PC-3 (cell line): ENCODE data around the gene CFAP46. TPM values are rescaled to one million over a fixed set of nuclear protein-coding genes. Genes with fewer than 3 reads are reported as not detected.

Experiments
- ATAC-seq: fragments of 200-7000 bp; cut with Tn5 transposase; 2 replicates; pipeline ENCODE4 v1.9.1; 2020; ENCODE audit warnings: mild to moderate bottlenecking, moderate library complexity
- BruUV-seq: library from RNA; stranded (reverse); fragments of 400-500 nt; replicated peaks from 2 replicates; lab custom pipeline; 2021; lab: Mats Ljungman, UMichigan
- CTCF ChIA-PET: fragments of 300-600 bp; sonication (Branson Sonifier 250); formaldehyde crosslinking; loops from one replicate; lab custom pipeline; 2022; ENCODE audit warnings: antibody characterized with exemption; lab: Charles Lee
- POLR2A ChIA-PET: fragments of 300-600 bp; sonication (Branson Sonifier 250); formaldehyde crosslinking; loops from one replicate; lab custom pipeline; 2022; ENCODE audit warnings: antibody characterized with exemption; ENCODE audit not compliant: unreplicated experiment; lab: Charles Lee
- DNase-seq: peaks from one replicate; pipeline ENCODE4 v3.0.0-alpha.2; 2015
- H2AFZ ChIP-seq: fragments of 300-600 bp; sonication (generic); 2 replicates; pipeline ENCODE4 v1.6.0; 2016; ENCODE audit warnings: antibody characterized with exemption, low read length
- H3F3A ChIP-seq: fragments of 300-600 bp; sonication (generic); one replicate; pipeline ENCODE4 v1.6.0; 2017; ENCODE audit warnings: antibody characterized with exemption, low read length, control low read depth, mild to moderate bottlenecking; ENCODE audit not compliant: unreplicated experiment
- H3K27ac ChIP-seq: fragments of 300-600 bp; sonication (generic); 2 replicates; pipeline ENCODE4 v1.5.1; 2016; ENCODE audit warnings: mild to moderate bottlenecking, low read length
- H3K27me3 ChIP-seq: fragments of 300-600 bp; sonication (generic); 2 replicates; pipeline ENCODE4 v1.6.1; 2016; ENCODE audit warnings: low read length, mixed read lengths
- H3K36me3 ChIP-seq: fragments of 300-600 bp; sonication (generic); 2 replicates; pipeline ENCODE4 v1.6.1; 2016; ENCODE audit warnings: low read depth, mixed run types, low read length, mixed read lengths
- H3K4me1 ChIP-seq: fragments of 300-600 bp; sonication (generic); 2 replicates; pipeline ENCODE4 v1.5.1; 2016; ENCODE audit warnings: low read length; ENCODE audit not compliant: insufficient read depth
- H3K4me2 ChIP-seq: fragments of 300-600 bp; sonication (generic); 2 replicates; pipeline ENCODE4 v1.6.0; 2016; ENCODE audit warnings: low read length
- H3K4me3 ChIP-seq: fragments of 300-600 bp; sonication (generic); 2 replicates; pipeline ENCODE4 v1.5.1; 2016; ENCODE audit warnings: mild to moderate bottlenecking, low read length, mixed read lengths
- H3K79me2 ChIP-seq: fragments of 300-600 bp; sonication (generic); 2 replicates; pipeline ENCODE4 v1.6.1; 2017; ENCODE audit warnings: low read length, mixed read lengths
- H3K9ac ChIP-seq: fragments of 300-600 bp; sonication (generic); 2 replicates; pipeline ENCODE4 v1.6.0; 2016; ENCODE audit warnings: mild to moderate bottlenecking, low read length
- H3K9me2 ChIP-seq: fragments of 300-600 bp; sonication (generic); replicated peaks from 2 replicates; pipeline ENCODE4 v1.6.1; 2016; ENCODE audit warnings: mixed run types, low read length, mixed read lengths
- H3K9me3 ChIP-seq: fragments of 300-600 bp; sonication (generic); 2 replicates; pipeline ENCODE4 v1.6.1; 2016; ENCODE audit warnings: low read length, mixed read lengths
- H4K20me1 ChIP-seq: fragments of 300-600 bp; sonication (generic); 2 replicates; pipeline ENCODE4 v1.6.1; 2016; ENCODE audit warnings: low read length, mixed read lengths
- CTCF ChIP-seq: fragments of 300-600 bp; sonication (generic); conservative IDR thresholded peaks from 2 replicates; pipeline ENCODE4 v1.5.1; 2017; ENCODE audit warnings: antibody characterized with exemption, low read depth, mild to moderate bottlenecking, low read length
- EZH2 ChIP-seq: fragments of 300-600 bp; sonication (generic); IDR thresholded peaks from one replicate; pipeline ENCODE4 v1.6.1; 2017; ENCODE audit warnings: antibody characterized with exemption, mild to moderate bottlenecking, low read length; ENCODE audit not compliant: unreplicated experiment
- EZH2phosphoT487 ChIP-seq: fragments of 300-600 bp; sonication (generic); IDR thresholded peaks from 2 replicates; pipeline ENCODE4 v1.6.1; 2018; ENCODE audit warnings: mild to moderate bottlenecking, antibody characterized with exemption, low read length, borderline replicate concordance
- intact Hi-C: fragments of 100-400 bp; cut with micrococcal nuclease; formaldehyde crosslinking; loops from 2 replicates; pipeline ENCODE4 v1.9.0; 2023
- total RNA-seq: library from RNA; depleted of rRNA; stranded (reverse); fragments of >200 nt; gene quantifications from 2 replicates; pipeline ENCODE4 v1.2.3, GENCODE V29; 2014

Gene CFAP46
- total RNA-seq, 1 experiment from 2014 or later, result 0.04 TPM

GRCh38 chr10:132916956-132917666 is 25.3 kb downstream of the CFAP46 start:
- BruUV-seq, result no TSS peak
- Histone ChIP-seq H4K20me1 (no peaks in the 10 kb centered on the region), H3K9me2 (no peaks in the 10 kb centered on the region), H3K9me3 (no peaks in the 10 kb centered on the region), H3K4me3 (no peak overlapping the region), H3K36me3 (no peaks in the 10 kb centered on the region), H3K9ac (no peak overlapping the region), H3F3A (no peaks in the 10 kb centered on the region), H2AFZ (no peak overlapping the region), H3K27ac (no peak overlapping the region), H3K79me2 (no peaks in the 10 kb centered on the region), H3K27me3 (no peaks in the 10 kb centered on the region), H3K4me1 (no peaks in the 10 kb centered on the region), H3K4me2 (no peak overlapping the region)
- ChIA-PET CTCF (no interaction called here), POLR2A (no interaction called here)
- no peak for ATAC-seq
- no peak for TF ChIP-seq CTCF
- no peak for DNase-seq
- intact Hi-C loops, result no loop called here

GRCh38 chr10:132916421-132916841 is 25.9 kb downstream of the CFAP46 start:
- Histone ChIP-seq H4K20me1 (no peaks in the 10 kb centered on the region), H3F3A (no peaks in the 10 kb centered on the region), H3K4me2 (no peak overlapping the region), H3K4me1 (no peaks in the 10 kb centered on the region), H3K27me3 (no peaks in the 10 kb centered on the region), H3K9ac (no peak overlapping the region), H3K4me3 (no peak overlapping the region), H3K79me2 (no peaks in the 10 kb centered on the region), H3K9me2 (no peaks in the 10 kb centered on the region), H3K9me3 (no peaks in the 10 kb centered on the region), H3K27ac (no peak overlapping the region), H2AFZ (no peak overlapping the region), H3K36me3 (no peaks in the 10 kb centered on the region)
- ATAC-seq (no peak), DNase-seq (no peak)
- ChIA-PET CTCF (no interaction called here), POLR2A (no interaction called here)
- intact Hi-C loops, result no loop called here
- no TSS peak for BruUV-seq
- TF ChIP-seq EZH2phosphoT487 (no peak), EZH2 (no peak), CTCF (no peak)

GRCh38 chr10:132915411-132915810 is 27.0 kb downstream of the CFAP46 start:
- intact Hi-C loops, result no loop called here
- TF ChIP-seq EZH2, result no peak
- Histone ChIP-seq H3K36me3 (no peaks in the 10 kb centered on the region), H3F3A (no peaks in the 10 kb centered on the region), H3K4me1 (no peaks in the 10 kb centered on the region), H3K4me2 (no peak overlapping the region), H3K4me3 (no peak overlapping the region), H3K9me2 (no peaks in the 10 kb centered on the region), H3K9me3 (no peaks in the 10 kb centered on the region), H3K27me3 (no peaks in the 10 kb centered on the region), H4K20me1 (no peaks in the 10 kb centered on the region), H3K27ac (no peak overlapping the region), H2AFZ (no peak overlapping the region), H3K9ac (no peak overlapping the region), H3K79me2 (no peaks in the 10 kb centered on the region)
- ATAC-seq (no peak), DNase-seq (no peak)
- ChIA-PET POLR2A (no interaction called here), CTCF (no interaction called here)
- no TSS peak for BruUV-seq
